Kidney (tissue), 14 donors: ENCODE measurements around the gene C4orf50. TPM values are rescaled to one million over a fixed set of nuclear protein-coding genes. Genes with fewer than 3 reads are reported as not detected.
A peak's percentile ranks its signal among the peaks of the same experiment; 100 is the strongest.

ENCODE experiments used
- DNase-seq, 5 donors: peaks; one replicate each; pipeline ENCODE4 v3.0.0-alpha.2; 2013 to 2020
- FAIRE-seq: peaks from 2 replicates; lab custom pipeline; 2012; peaks lifted over from hg19 to GRCh38; lab: Jason Lieb, UNC
- H3K27ac ChIP-seq, 2 donors: one replicate each; pipeline ENCODE4 v1.7.0; 2013; ENCODE audit warnings: low read depth in 2 of 2, low read length in 2 of 2, inconsistent platforms in 1 of 2
- H3K27me3 ChIP-seq: one replicate; pipeline ENCODE4 v1.7.1; 2013; ENCODE audit warnings: low read length, inconsistent platforms; ENCODE audit not compliant: control insufficient read depth, insufficient read depth
- H3K36me3 ChIP-seq, 3 donors: one replicate each; pipeline versions ENCODE4 v1.7.0 to v1.7.1; 2013; ENCODE audit warnings: low read length in 3 of 3, control low read depth in 1 of 3, inconsistent platforms in 1 of 3; ENCODE audit not compliant: insufficient read depth in 3 of 3, control insufficient read depth in 2 of 3
- H3K4me1 ChIP-seq, 3 donors: one replicate each; pipeline versions ENCODE4 v1.7.0 to v1.7.1; 2013; ENCODE audit warnings: low read length in 3 of 3, inconsistent platforms in 1 of 3, low read depth in 1 of 3; ENCODE audit not compliant: control insufficient read depth in 2 of 3, insufficient read depth in 2 of 3
- H3K4me3 ChIP-seq, 3 donors: one replicate each; pipeline versions ENCODE4 v1.7.0 to v1.8.1; 2013; ENCODE audit warnings: low read length in 3 of 3, control low read depth in 1 of 3, inconsistent platforms in 1 of 3
- H3K9ac ChIP-seq, 3 donors: one replicate each; pipeline versions ENCODE4 v1.7.0 to v1.7.1; 2013; ENCODE audit warnings: low read length in 3 of 3, control low read depth in 1 of 3, inconsistent platforms in 1 of 3
- H3K9me3 ChIP-seq, 3 donors: one replicate each; pipeline versions ENCODE4 v1.7.0 to v1.7.1; 2013; ENCODE audit warnings: low read length in 3 of 3, control low read depth in 1 of 3, inconsistent platforms in 1 of 3; ENCODE audit not compliant: control insufficient read depth in 2 of 3, insufficient read depth in 1 of 3
- CTCF ChIP-seq: IDR thresholded peaks from 3 replicates; pipeline ENCODE4 v1.5.1; 2012; ENCODE audit warnings: mild to moderate bottlenecking, moderate library complexity, borderline replicate concordance; ENCODE audit not compliant: insufficient read depth; ENCODE audit errors: extremely low read depth
- intact Hi-C: fragments of 100-400 bp; cut with DNase I; formaldehyde crosslinking; loops from one replicate; pipeline ENCODE4 v1.11.1; 2022
- polyA plus RNA-seq: library from polyadenylated mRNA; stranded (reverse); fragments of 350-450 nt; fragmentation: Illumina TruSeq; extraction: RNeasy Lipid Tissue Mini Kit (QIAGEN cat#74804); gene quantifications from one replicate; pipeline ENCODE4 v1.2.3, GENCODE V29; 2014; ENCODE audit warnings: low read depth, low replicate concordance; ENCODE audit not compliant: insufficient read depth
- total RNA-seq: library from RNA; stranded (reverse); fragmentation: NEBNext Ultra II Directional; extraction: Animal tissue kit (Norgen Biotek cat#: 25700); gene quantifications from one replicate; pipeline ENCODE4 v1.2.1, GENCODE V29; 2021
- donor health status: control.
- donor health status: control.
- donor health status: control.
- donor health status: control.
- donor health status: control.
- donor health status: DM: yes; HTN: yes; CAD: no.
- donor health status: Normal renal cell carcinoma (clear cell type).

Gene C4orf50
- total and polyA plus RNA-seq, 2 donors from 2014 or later, result 0.16 TPM; not detected in 1

- intact Hi-C loops, result no loop called here
- H3K27me3 ChIP-seq, result no peaks in the 10 kb centered on the region
Observed at GRCh38 chr4:5928844-5929420, 89.3 kb downstream of the C4orf50 start.

GRCh38 chr4:5928274-5928673, 90.0 kb downstream of the C4orf50 start:
- no peaks in the 10 kb centered on the region for H3K27me3 ChIP-seq

More at GRCh38 chr4:5928844-5929420, 89.3 kb downstream of the C4orf50 start:
- no peak for TF ChIP-seq CTCF
- no peak overlapping the region for H3K27ac ChIP-seq
- no peak overlapping the region for H3K9ac ChIP-seq
- no peaks in the 10 kb centered on the region for H3K4me1 ChIP-seq
- no peaks in the 10 kb centered on the region for H3K36me3 ChIP-seq
- H3K4me3 ChIP-seq, result no peak overlapping the region
- H3K9me3 ChIP-seq, result no peaks in the 10 kb centered on the region
- FAIRE-seq, result no peak
- no peak for DNase-seq

DNA sequence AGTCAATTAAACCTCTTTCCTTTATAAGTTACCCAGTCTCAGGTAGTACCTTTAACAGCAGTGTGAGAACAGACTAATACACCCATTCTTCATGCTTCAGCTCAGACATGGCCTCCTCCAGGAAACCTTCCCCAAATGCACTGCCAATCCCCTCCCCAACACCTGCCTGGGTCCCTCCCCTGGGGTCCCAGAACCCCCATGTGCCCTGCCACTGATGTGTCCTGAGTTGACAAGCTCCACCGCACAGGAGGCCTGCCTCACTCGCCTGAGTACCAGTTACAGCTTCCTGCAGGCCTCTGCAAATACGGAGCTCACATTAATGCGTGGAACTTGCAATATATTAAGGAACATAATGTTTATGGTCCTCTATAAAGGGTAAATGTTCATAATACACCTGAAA, 90.5 kb downstream of the C4orf50 start:
- no peak for TF ChIP-seq CTCF
- no peaks in the 10 kb centered on the region for H3K9me3 ChIP-seq
- no peak for FAIRE-seq
- H3K27me3 ChIP-seq, result no peaks in the 10 kb centered on the region
- H3K4me1 ChIP-seq, result no peaks in the 10 kb centered on the region
- H3K9ac ChIP-seq, result no peak overlapping the region
- no peak overlapping the region for H3K27ac ChIP-seq
- H3K4me3 ChIP-seq, result no peak overlapping the region
- no peak for DNase-seq
- intact Hi-C loops, result no loop called here
- no peaks in the 10 kb centered on the region for H3K36me3 ChIP-seq

More at GRCh38 chr4:5928274-5928673, 90.0 kb downstream of the C4orf50 start:
- no peak for DNase-seq
- no peaks in the 10 kb centered on the region for H3K9me3 ChIP-seq
- no peak for FAIRE-seq
- no peaks in the 10 kb centered on the region for H3K36me3 ChIP-seq
- intact Hi-C loops, result no loop called here
- H3K9ac ChIP-seq, result no peak overlapping the region
- H3K4me1 ChIP-seq, result no peaks in the 10 kb centered on the region
- H3K27ac ChIP-seq, result no peak overlapping the region
- no peak overlapping the region for H3K4me3 ChIP-seq
- TF ChIP-seq CTCF, result no peak

GRCh38 chr4:5927116-5927515, 91.1 kb downstream of the C4orf50 start:
- no peak for TF ChIP-seq CTCF
- intact Hi-C loops, result no loop called here
- no peak overlapping the region for H3K27ac ChIP-seq
- no peak for FAIRE-seq
- DNase-seq, result peak in 1 of 5 donors; percentile 5
- H3K4me3 ChIP-seq, result no peak overlapping the region
- no peaks in the 10 kb centered on the region for H3K36me3 ChIP-seq
- no peaks in the 10 kb centered on the region for H3K27me3 ChIP-seq
- H3K9me3 ChIP-seq, result no peaks in the 10 kb centered on the region
- no peaks in the 10 kb centered on the region for H3K4me1 ChIP-seq
- no peak overlapping the region for H3K9ac ChIP-seq
